Gastroesophageal sphincter (tissue), 4 donors: ENCODE results near the gene WNT7B. TPM values are rescaled to one million over a fixed set of nuclear protein-coding genes. Genes with fewer than 3 reads are reported as not detected.

ENCODE experiments used
- ATAC-seq: fragments of 150-250 bp; one replicate; pipeline ENCODE4 v1.9.1; 2016; ENCODE audit warnings: mild to moderate bottlenecking, moderate library complexity
- H3K27ac ChIP-seq, 4 donors: fragments of 200-600 bp; sonication (generic) in 3 of 4; 1 replicate in 3 of 4; 2 replicates in 1 of 4; pipeline ENCODE4 v1.5.1; 2016 to 2019
- H3K27me3 ChIP-seq: fragments of 200-600 bp; sonication (generic); one replicate; pipeline ENCODE4 v1.5.1; 2019
- H3K36me3 ChIP-seq, 2 donors: fragments of 200-600 bp; sonication (generic); one replicate each; pipeline ENCODE4 v1.5.1; 2019; ENCODE audit warnings: control low read depth in 1 of 2
- H3K4me1 ChIP-seq, 3 donors: fragments of 200-600 bp; sonication (generic); 1 replicate in 2 of 3; 2 replicates in 1 of 3; pipeline ENCODE4 v1.5.1; 2016 to 2019; ENCODE audit warnings: control low read depth in 2 of 3
- H3K4me3 ChIP-seq, 2 donors: fragments of 200-600 bp; sonication (generic); one replicate each; pipeline ENCODE4 v1.5.1; 2019; ENCODE audit warnings: mild to moderate bottlenecking in 1 of 2, moderate library complexity in 1 of 2
- H3K9me3 ChIP-seq, 3 donors: fragments of 200-600 bp; sonication (generic); one replicate each; pipeline ENCODE4 v1.5.1; 2017 to 2019; ENCODE audit warnings: control low read depth in 2 of 3
- CTCF ChIP-seq, 4 experiments: fragments of 200-600 bp in 2 of 4; fragments of 450-650 bp in 2 of 4; sonication (generic) in 1 of 4; IDR thresholded peaks; one replicate each; pipeline ENCODE4 v1.5.1; 2017 to 2019; ENCODE audit warnings: antibody characterized with exemption in 4 of 4, mild to moderate bottlenecking in 2 of 4, moderate library complexity in 2 of 4
- EP300 ChIP-seq: sonication (generic); formaldehyde crosslinking; IDR thresholded peaks from one replicate; pipeline ENCODE4 v1.6.1; 2017; ENCODE audit warnings: antibody characterized with exemption, mild to moderate bottlenecking
- POLR2A ChIP-seq, 2 donors: fragments of 450-650 bp; IDR thresholded peaks; one replicate each; pipeline ENCODE4 v1.6.1; 2017; ENCODE audit warnings: antibody characterized with exemption in 2 of 2, mild to moderate bottlenecking in 2 of 2, moderate library complexity in 1 of 2
- POLR2AphosphoS5 ChIP-seq: sonication (generic); formaldehyde crosslinking; IDR thresholded peaks from one replicate; pipeline ENCODE4 v1.6.1; 2017; ENCODE audit warnings: antibody characterized with exemption
- WGBS, 2 donors: methylation state at CpG; one replicate each; pipeline ENCODE4 v1.1.5; 2018; ENCODE audit warnings: low coverage in 1 of 2; 5-methylcytosine and 5-hydroxymethylcytosine counted together
- total RNA-seq, 4 donors: library from RNA; depleted of rRNA; stranded (reverse); fragments of >200 nt; gene quantifications; one replicate each; pipeline ENCODE4 v1.1.0, GENCODE V29; 2016

WNT7B gene
- total RNA-seq, 4 donors from 2014 or later = 1.2 TPM; not detected in 3

DNA sequence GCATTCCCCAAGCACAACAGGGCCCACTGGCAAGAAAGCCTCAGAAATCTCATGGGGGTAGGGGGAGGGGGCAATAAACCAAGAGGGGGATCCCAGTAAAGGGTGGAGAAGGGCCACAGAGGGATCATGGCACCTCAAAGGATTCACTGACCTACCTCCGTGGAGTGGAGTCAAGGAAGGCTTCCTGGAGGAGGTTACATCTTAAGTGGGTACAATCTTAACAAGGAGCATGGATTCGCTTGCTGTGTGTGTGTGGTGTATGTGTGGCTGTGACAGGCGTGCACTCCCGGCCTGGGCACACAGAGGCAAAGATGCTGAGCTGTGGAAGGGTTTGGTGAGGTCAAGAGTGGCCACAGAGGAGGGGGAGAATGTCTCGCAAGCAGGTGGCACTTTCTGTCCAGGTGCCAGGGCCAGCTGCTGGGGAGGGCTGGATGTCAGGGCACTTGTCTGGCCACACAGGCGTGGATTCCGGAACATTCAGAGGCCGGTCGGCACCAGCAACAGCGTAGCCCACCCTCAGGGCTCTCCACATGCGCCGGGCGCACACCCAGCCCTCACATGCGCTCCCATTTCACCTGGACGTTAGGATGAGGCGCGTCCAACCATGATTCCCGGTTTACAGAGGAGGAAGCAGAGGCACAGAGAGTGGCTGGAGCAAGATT lies 43.3 kb downstream of the WNT7B start:
- H3K4me3 ChIP-seq = no peak overlapping the region
- WGBS, 2 donors = 75 to 90% methylated on average over 8 to 10 of the region's 18 CpGs
- no peak for TF ChIP-seq CTCF (IDR thresholded peaks at IDR 0.05)
- no peak for TF ChIP-seq POLR2AphosphoS5
- TF ChIP-seq POLR2A (IDR thresholded peaks at IDR 0.05) = no peak
- no peak for TF ChIP-seq EP300
- H3K27me3 ChIP-seq = peaks cover 72% of the 10 kb centered on the region
- peaks cover 0 to 9% (median 0%) of the 10 kb centered on the region in 3 donors for H3K4me1 ChIP-seq
- no peaks in the 10 kb centered on the region for H3K36me3 ChIP-seq
- no peak for ATAC-seq
- H3K9me3 ChIP-seq = no peaks in the 10 kb centered on the region
- H3K27ac ChIP-seq = no peak overlapping the region

DNA sequence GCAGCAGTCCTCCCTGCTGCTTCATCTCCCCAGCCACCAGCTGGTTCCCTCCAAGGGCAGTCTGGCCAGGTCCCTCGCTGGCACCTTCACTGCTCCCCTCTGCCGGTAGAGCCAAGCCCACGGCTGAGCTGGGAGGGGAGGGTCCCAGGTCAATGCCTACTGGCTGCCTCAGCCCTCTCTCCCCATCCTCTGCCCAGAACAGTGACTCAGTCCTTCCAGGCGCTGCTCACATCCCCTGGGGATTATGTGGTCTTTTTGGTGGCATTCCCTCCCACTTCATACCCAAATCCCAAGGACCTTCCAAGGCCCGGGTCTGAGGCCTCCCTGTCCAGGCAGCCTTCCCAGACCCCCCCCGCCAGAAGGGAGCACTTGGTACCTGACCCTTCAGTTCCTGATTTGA lies 44.9 kb downstream of the WNT7B start:
- 60 to 61% methylated on average over 1 to 2 of the region's 6 CpGs for WGBS, 2 donors
- H3K27ac ChIP-seq = no peak overlapping the region
- no peaks in the 10 kb centered on the region for H3K9me3 ChIP-seq
- H3K4me1 ChIP-seq = peaks cover 0 to 9% (median 0%) of the 10 kb centered on the region in 3 donors
- H3K36me3 ChIP-seq = no peaks in the 10 kb centered on the region
- H3K4me3 ChIP-seq = no peak overlapping the region
- no peak for ATAC-seq
- H3K27me3 ChIP-seq = peaks cover 70% of the 10 kb centered on the region
- TF ChIP-seq POLR2A (IDR thresholded peaks at IDR 0.05) (no peak), EP300 (no peak), POLR2AphosphoS5 (no peak), CTCF (IDR thresholded peaks at IDR 0.05) (no peak)

- no peaks in the 10 kb centered on the region for H3K36me3 ChIP-seq
- H3K27me3 ChIP-seq = peaks cover 60% of the 10 kb centered on the region
- peaks cover 0 to 9% (median 0%) of the 10 kb centered on the region in 3 donors for H3K4me1 ChIP-seq
- no peak overlapping the region for H3K4me3 ChIP-seq
- no peak overlapping the region for H3K27ac ChIP-seq
- TF ChIP-seq POLR2A (IDR thresholded peaks at IDR 0.05) (no peak), EP300 (no peak), CTCF (IDR thresholded peaks at IDR 0.05) (no peak), POLR2AphosphoS5 (no peak)
- ATAC-seq = no peak
- no CpG with 5 or more reads among the region's 38 CpGs for WGBS, 2 donors
- H3K9me3 ChIP-seq = no peaks in the 10 kb centered on the region
Measured at GRCh38 chr22:45931042-45931441, 45.9 kb downstream of the WNT7B start.

- no peak overlapping the region for H3K4me3 ChIP-seq
- TF ChIP-seq CTCF (IDR thresholded peaks at IDR 0.05) (no peak), POLR2AphosphoS5 (no peak), EP300 (no peak), POLR2A (IDR thresholded peaks at IDR 0.05) (no peak)
- ATAC-seq = no peak
- H3K9me3 ChIP-seq = no peaks in the 10 kb centered on the region
- no peaks in the 10 kb centered on the region for H3K36me3 ChIP-seq
- WGBS, 2 donors = no CpG with 5 or more reads among the region's 14 CpGs
- H3K4me1 ChIP-seq = peaks cover 0 to 9% (median 0%) of the 10 kb centered on the region in 3 donors
- no peak overlapping the region for H3K27ac ChIP-seq
- peaks cover 53% of the 10 kb centered on the region for H3K27me3 ChIP-seq
Measured at GRCh38 chr22:45930324-45930723, 46.6 kb downstream of the WNT7B start.

- Histone ChIP-seq H3K9me3 (no peaks in the 10 kb centered on the region), H3K4me1 (peaks cover 0 to 3% (median 0%) of the 10 kb centered on the region in 3 donors), H3K36me3 (no peaks in the 10 kb centered on the region), H3K27me3 (peaks cover 50% of the 10 kb centered on the region), H3K4me3 (no peak overlapping the region), H3K27ac (no peak overlapping the region)
- no peak for ATAC-seq
- WGBS, 2 donors = 78 to 86% methylated on average over 3 to 4 of the region's 4 CpGs
- TF ChIP-seq CTCF (IDR thresholded peaks at IDR 0.05) = no peak
- no peak for TF ChIP-seq POLR2AphosphoS5
- TF ChIP-seq POLR2A (IDR thresholded peaks at IDR 0.05) = no peak
- no peak for TF ChIP-seq EP300
Measured at GRCh38 chr22:45929649-45930048, 47.3 kb downstream of the WNT7B start.
